M059J (cell line): ENCODE data around the gene ZNF546. TPM values are rescaled to one million over a fixed set of nuclear protein-coding genes. Genes with fewer than 3 reads are reported as not detected.
A peak's percentile ranks its signal among the peaks of the same experiment; 100 is the strongest.
"Not testable (repeated sequence)": the region's sequence is repeated elsewhere in the genome, so short reads cannot be mapped to it uniquely, and the experiment has no call there.

Experiments used
- DNase-seq: peaks from one replicate; pipeline ENCODE4 v3.0.0-alpha.2; 2012; ENCODE audit warnings: low read depth
- total RNA-seq: library from RNA; depleted of rRNA; stranded (reverse); fragments of >200 nt; shearing (Covaris generic); gene quantifications from 2 replicates; pipeline ENCODE4 v1.2.3, GENCODE V29; 2014

Gene ZNF546
- total RNA-seq, 1 experiment from 2014 or later, result 1.3 TPM

DNA sequence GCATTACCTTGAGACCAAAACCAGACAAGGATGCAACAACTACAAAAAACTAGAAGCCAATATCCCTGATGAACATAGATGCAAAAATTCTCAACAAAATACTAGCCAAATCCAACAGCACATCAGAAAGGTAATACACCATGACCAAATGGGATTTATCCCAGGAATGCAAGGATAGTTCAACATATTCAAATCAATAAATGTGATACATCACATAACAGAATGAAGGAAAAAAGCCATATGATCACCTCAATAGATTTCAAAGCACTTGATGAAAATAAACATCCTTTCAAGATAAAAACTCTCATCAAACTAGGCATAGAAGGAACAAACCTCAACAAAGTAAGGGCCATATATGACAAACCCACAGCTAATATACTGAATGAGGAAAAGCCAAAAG, 10.2 kb upstream of the ZNF546 start:
- DNase-seq, result no peak

DNA sequence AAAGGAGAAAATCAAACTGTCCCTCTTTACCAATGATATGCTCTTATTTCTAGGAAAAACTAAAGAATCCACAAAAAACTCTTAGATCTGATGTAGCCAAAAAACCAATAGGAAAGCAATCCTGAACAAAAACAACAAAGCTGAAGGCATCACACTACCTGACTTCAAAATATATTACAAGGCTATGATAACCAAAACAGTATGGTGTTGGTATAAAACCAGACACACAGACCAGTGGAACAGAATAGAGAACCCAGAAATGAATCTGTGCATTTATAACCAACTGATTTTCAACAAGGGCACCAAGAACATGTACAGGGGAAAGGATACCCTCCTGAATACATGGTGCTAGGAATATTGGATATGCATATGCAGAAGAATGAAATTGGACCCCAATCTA, 9.7 kb upstream of the ZNF546 start:
- DNase-seq, result no peak

DNA sequence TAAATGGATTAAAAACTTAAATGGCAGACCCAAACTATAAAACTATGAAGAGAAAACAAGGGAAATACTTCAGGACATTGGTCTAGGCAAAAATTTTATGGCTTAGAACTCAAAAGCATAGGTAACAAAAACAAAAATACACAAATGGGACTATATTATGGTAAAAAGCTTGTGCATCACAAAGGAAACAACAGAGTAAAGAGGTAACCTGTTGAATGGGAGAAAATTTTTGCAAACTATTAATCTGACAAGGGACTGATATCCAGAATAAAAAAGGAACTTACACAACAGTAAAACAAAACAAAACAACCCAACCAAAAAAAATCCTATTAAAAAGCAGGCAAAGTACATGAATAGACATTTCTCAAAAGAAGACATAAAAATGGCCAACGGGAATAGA, 9.3 kb upstream of the ZNF546 start:
- DNase-seq, result no peak

DNA sequence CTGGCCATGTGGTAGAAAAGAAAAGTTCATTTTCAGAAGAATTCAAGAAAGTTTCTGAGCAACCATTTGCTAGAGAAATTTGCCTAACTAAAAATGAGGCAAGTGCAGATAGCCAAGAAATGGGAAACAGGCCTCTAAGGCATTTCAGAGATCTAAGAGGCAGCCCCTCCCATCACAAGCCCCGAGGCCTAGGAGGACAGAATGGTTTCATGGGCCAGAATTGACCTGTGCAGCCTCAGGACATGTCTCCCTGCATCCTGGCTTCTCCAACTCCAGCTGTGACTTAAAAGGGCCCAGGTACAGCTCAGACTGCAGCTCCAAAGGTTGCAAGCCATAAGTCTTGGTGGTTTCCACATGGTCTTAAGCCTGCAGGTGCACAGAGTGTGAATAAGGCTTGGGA, 3.3 kb upstream of the ZNF546 start:
- no peak for DNase-seq

DNA sequence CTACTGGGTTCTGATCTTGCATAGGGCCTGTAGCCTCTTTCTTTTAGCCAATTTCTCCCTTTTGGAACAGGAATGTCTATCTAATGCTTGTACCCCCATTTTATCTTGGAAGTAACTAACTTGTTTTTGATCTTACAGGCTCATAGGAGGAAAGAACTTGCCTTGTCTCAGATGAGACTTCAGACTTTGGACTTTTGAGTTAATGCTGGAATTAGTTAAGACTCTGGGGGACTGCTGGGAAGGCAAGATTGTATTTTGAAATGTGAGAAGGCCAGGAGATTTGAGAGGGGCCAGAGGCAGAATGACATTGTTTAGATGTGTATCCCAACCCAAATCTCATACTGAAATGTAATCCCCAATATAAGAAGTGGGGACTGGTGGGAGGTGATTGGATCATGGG, 2.5 kb upstream of the ZNF546 start:
- DNase-seq, result no peak

DNA sequence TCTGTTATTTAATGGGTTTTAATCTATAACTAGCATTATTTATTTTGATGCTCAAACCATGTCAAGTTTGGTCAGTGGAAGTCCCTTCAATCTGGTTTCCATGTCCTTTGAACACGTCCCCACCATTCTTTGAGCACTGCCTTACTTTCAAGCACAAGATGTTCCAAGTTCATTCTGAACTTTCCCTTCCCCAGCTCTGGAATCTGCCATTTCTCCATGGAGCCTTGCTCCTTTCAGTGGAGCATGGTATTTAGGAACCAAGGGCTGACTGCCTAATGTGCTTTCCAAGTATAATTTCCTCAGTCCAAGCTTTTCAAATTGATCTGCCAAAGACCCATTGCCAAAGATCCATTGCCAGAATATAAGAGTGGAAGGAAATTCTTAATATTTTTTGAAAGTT, 1.1 kb upstream of the ZNF546 start:
- DNase-seq, result no peak

DNA sequence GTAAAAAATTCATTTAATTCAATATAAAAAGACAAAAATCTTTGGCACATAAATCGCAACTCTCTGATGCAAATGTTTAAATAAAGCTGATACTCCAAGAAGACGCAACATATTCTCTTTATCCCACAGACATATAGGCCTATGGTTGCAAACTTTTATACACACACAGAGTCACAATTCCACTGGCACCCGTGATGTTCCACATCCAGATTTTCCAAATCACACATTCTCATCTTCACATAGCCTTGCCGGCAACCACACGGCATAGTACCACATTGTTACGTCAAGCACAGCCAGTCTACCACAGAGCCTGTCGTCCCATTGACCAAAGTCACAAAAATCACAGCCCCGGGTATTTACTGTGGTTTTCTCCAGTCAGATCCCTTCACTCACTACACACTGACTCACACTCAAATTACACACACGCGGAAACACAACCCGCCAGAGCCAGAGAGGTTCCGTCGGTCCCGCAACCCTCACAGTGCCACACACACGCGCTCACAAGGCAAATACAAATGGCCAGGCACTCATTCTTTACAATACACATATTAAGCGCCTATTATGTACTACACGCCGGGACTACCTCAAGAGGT, 546 bp upstream of the ZNF546 start:
- DNase-seq, result peak; percentile 86

DNA sequence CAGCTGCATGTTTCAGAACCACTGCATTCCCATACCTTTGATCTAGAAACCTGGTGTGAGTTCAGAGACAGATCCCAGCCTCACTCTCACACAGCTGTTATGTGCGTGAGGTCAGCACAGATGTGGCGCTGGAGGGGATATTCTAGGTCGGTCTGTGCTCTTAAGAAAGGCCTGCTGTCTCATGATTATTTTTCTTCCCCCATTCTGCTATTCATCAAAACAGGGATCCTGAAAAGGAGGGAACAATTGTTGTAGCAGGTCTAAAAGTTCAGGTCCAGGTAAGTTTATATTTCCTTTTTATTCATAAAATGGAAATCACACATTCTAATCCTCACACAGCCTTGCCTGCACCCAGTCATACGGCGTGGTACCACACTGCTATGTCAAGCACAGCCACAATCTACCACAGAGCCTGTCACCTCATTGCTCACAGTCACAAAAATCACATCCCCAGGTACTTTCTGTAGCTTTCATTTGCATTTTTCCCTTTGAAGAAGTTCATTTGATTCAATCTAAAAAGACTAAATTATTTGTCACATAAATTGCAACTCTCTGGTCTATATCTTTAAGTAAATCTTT, 867 bp downstream of the ZNF546 start:
- DNase-seq, result no peak

DNA sequence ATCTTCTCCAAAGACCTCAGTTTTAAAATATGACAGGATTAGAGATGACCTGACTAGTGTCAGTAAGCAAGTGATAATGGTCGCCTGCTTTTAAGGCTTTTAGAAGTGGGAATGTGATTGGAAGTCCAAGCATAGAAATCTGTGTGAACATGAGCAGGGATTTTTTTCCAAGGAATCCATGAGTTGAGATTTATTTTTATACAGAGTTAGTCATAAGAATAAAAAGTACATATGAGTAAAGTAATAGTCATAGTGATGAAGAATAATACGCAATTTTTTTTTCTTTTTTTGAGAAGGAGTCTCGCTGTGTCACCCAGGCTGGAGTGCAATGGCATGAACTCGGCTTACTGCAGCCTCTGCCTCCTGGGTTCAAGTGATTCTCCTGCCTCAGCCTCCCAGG, 1.6 kb downstream of the ZNF546 start:
- DNase-seq, result peak; percentile 25

DNA sequence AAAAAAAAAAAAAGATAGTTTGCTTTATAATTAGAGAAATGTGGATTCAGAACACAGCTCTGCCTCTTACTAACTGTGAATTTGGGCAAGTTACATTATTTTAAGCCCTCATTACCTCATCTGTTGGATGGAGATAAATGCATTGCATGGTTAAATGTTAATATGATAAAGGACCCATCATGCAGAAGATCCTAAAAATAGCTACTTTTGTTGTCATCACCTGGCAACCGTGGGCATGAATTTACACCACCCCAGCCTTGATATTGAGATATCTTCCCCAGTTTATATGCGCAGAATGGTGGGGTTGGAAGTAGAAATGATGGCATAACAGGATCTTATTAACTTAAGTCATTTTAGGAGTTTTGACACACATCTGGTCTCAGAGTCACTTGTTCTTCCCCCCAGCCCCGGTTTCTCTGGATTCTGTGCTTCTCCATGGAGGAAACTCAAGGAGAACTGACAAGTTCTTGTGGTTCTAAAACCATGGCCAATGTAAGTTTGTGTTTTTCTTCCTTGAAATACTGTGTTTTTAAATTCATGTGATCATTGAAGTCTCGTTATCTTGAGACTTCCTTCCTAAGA, 8.9 kb downstream of the ZNF546 start:
- peak; percentile 15 for DNase-seq

DNA sequence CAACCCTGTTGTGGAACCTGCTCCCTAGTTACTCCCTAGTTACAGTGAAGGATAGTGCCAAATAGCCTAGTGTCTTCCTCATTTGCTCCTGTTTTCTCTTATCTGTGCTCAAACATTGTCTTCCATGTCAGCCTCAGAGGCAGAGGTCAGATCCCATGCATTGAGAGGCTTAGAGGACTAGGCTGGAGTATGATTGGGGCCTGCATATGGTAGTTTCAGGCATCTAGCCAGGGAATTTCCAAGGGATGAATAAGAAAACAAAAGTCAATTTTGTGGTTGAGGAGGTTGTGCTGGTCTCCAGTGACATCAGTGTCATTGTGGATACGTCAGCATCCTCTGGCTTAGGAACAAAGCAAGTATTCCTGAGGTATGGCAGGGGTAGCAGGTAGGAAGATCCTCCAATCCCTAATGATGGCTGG, 9.4 kb downstream of the ZNF546 start:
- peak; percentile 94 for DNase-seq

DNA sequence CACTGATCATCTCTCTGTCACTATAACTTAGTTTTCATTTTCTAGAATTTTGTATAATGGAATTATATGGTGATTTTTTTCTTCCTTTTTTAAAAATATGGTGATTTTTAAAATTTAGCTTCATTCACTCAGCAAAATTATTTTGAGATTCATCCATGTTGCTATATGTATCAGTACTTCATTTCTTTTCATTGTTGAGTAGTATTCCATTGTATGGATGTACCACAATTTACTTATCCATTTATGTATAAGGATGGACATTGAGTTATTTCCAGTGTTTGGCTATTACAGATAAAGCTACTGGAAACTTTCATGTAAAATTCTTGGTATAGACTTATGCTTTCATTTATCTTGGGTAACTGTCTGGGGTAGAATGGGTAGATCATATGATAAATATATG, 12.8 kb downstream of the ZNF546 start:
- no peak for DNase-seq

DNA sequence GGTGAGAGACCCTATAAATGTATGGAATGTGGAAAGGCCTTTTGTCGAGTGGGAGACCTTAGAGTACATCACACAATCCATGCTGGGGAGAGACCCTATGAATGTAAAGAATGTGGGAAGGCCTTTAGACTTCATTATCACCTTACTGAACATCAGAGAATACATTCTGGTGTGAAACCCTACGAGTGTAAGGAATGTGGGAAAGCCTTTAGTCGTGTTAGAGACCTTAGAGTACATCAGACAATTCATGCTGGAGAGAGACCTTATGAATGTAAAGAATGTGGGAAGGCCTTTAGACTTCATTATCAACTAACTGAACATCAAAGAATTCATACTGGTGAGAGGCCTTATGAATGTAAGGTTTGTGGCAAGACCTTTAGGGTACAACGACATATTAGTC, 17.1 kb downstream of the ZNF546 start:
- DNase-seq, result no peak

DNA sequence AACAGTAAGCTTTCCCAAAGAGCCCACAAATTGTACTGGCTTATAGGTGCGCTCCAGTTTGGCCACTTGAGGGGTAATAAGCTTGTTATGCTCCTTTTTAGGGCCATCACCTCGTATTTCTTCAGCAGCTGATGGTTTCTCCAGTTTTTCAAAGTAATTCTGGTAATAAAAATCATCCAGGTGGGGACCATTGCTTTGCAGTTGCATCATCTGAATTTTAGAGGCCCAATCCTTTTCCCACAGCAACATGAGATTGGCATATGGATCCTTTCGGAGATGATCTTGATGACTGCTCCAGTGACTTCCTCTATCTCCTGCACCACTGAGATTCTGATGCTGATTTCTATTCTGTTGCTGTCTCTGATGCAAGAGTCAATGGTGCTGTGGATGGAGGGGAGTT, 27.1 kb downstream of the ZNF546 start:
- DNase-seq, result no peak

DNA sequence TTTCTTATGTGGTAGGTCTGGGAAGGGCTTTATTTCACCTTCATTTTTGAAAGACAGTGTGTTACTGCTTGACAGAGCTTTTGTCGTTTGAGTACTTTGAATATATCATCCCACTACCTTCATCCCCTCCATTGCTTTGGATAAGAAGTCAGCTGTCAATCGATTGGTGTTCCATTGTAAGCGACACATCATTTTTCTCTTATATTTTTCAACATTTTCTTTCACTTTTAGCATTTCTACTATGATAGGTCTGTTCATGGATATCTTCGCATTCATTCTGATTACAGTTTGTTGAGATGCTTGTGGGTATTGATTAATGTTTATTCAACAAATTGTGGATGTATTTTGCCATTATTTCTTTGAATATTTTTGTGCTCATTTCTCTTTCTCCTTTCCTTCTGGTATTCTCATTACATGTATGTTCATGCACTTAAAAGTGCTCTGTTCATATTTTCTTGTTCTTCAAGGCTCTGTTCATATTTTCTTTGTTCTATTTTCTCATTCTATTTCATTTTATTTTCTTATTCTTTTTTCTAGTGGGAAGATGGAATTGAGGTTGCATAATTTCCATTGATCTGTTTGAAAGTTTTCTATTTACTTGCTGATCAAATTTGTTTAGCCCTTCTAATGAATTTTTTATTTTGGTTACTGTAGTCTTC, 29.2 kb downstream of the ZNF546 start:
- no peak for DNase-seq

DNA sequence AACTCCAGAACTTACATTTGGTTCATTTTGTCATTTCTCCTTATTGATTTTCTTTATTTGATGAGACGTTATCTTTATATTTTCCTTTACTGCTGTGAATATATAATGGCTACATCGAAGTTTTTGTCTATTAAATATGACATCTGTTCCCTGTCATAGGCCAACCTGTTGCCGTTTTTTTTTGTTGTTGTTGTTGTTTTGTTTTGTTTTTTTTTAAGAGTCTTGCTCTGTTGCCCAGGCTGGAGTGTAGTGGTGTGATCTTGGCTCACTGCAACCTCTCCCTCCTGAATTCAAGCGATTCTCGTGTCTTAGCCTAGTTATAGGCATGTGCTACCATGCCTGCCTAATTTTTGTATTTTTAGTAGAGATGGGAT, 29.7 kb downstream of the ZNF546 start:
- no peak for DNase-seq

DNA sequence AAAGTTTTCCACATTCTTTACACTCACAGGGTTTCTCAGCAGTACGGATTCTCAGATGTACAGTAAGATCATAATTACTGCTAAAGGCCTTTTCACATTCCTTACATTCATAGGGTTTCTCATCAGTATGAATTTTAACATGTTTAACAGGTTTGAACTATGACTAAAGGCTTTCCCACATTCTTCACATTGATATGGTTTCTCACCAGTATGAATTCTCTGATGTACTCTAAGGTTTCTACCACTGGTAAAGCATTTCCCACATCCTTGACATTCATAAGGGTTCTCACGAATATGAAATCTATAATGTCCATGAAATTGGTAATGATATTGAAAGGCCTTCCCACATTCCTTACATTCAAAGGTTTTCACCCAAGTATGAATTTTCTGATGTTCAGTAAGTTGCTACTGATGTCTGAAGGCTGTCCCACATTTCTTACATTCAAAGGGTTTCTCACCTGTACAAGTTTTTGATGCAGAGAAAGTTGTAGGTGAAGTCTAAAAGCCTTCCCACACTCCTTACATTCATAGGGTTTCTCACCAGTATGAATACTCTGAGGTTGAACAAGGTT, 37.2 kb downstream of the ZNF546 start:
- no peak for DNase-seq

DNA sequence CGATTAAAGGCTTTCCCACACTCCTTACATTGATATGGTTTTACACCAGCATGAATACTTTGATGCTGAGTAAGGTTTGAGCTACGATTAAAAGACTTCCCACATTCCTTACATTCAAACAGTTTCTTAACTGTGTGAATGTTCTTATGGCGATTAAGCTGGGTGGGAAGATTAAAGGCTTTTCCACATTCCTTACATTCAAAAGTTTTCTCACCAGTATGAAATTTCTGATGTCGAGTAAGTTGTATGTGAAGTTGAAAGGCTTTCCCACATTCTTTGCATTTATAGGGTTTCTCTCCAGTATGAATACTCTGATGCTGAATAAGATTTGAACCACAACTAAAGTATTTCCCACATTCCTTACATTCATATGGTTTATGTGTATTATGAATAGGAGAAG, 39.1 kb downstream of the ZNF546 start:
- DNase-seq, result peak; percentile 6

DNA sequence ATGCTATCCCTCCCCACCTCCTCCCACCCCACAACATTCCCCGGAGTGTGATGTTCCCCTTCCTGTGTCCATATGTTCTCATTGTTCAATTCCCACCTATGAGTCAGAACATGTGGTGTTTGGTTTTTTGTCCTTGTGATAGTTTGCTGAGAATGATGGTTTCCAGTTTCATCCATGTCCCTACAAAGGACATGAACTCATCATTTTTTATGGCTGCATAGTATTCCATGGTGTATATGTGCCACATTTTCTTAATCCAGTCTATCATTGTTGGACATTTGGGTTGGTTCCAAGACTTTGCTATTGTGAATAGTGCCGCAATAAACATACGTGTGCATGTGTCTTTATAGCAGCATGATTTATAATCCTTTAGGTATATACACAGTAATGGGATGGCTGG, 41.2 kb downstream of the ZNF546 start:
- not testable (repeated sequence) for DNase-seq

DNA sequence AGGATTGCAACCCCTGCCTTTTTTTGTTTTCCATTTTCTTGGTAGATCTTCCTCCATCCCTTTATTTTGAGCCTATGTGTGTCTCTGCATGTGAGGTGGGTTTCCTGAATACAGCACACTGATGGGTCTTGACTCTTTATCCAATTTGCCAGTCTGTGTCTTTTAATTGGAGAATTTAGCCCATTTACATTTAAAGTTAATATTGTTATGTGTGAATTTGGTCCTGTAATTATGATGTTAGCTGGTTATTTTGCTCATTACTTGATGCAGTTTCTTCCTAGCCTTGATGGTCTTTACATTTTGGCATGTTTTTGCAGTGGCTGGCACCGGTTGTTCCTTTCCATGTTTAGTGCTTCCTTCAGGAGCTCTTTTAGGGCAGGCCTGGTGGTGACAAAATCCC, 44.9 kb downstream of the ZNF546 start:
- not testable (repeated sequence) for DNase-seq

DNA sequence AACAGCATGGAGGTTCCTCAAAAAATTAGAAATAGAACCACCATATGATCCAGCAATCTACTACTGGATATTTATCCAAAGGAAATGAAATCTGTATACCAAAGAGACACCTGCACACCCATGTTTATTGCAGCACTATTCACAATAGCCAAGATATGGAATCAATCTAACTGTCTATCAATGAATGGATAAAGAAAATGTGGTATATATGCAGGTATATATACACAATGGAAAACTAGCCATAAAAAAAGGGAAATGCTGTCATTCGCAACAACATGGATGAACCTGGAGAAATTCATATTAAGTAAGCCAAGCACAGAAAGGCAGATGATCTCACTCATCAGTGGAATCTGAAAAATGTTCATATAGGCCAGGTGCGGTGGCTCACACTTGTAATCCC, 56.6 kb downstream of the ZNF546 start:
- DNase-seq, result no peak

DNA sequence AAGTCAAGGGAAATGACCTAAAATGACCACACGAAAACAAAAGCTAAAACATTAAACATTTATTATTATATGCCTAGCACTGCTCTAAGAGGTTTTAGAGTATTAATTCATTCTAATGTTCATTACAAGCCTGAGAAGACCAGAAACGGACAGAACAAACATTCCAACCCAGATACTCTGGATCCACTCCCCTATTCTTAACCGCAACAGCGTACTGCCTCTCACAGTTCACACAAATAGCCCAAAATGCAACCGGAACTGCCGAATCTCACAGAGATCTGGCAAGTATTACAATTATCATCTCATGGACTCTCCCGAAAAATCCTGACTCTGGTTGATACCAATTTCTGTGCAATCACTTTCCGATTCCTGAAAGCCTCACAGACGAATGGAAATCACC, 57.8 kb downstream of the ZNF546 start:
- DNase-seq, result no peak

DNA sequence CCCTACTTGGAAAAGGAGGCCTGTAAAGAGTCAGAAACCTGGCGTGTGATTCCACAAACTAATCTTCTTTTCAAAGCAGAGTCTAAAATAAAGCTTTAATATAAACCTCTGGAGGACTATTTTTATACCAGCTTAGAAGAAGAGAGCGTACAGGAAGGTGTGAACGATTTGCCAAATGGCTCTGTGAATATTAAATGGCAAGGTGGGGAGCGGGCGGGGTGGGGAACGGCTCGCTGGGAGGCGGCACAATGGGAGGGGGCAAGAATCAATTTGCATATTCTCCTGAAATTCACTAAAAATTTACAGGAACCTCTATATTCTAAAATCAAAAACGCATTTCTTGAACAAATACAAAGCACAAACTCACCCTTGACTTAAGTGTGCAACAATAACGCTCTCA, 58.2 kb downstream of the ZNF546 start:
- DNase-seq, result no peak
